Measurements from ENCODE around the gene TESPA1. TPM values are rescaled to one million over a fixed set of nuclear protein-coding genes. Genes with fewer than 3 reads are reported as not detected.

The TESPA1 gene
- polyA plus RNA-seq, 4 donors = 0.24 to 0.97 (median 0.37) TPM

Other genes with a start within 250 kb of the TESPA1 start
- under 1 TPM in 1 of 4 donors, not detected in 3; 0.41 TPM for gene MUCL1, start 130.2 kb downstream of the TESPA1 start, polyA plus RNA-seq (ENCODE audit: insufficient read length in 4 of 4)
- not detected for gene NEUROD4, start 35.2 kb upstream of the TESPA1 start, polyA plus RNA-seq (ENCODE audit: insufficient read length in 4 of 4)
- gene OR9K2, start 141.6 kb upstream of the TESPA1 start, polyA plus RNA-seq (ENCODE audit: insufficient read length in 4 of 4) = not detected
- gene OR10A7, start 236.3 kb upstream of the TESPA1 start, polyA plus RNA-seq (ENCODE audit: insufficient read length in 4 of 4) = not detected